GM21737 (cell line): ENCODE measurements around the gene GPRASP2.

Experiments
- ATAC-seq: cut with Tn5 transposase; IDR thresholded peaks from one replicate; pipeline ENCODE4 v1.9.1; 2021; ENCODE audit warnings: mild to moderate bottlenecking, moderate library complexity; ENCODE audit not compliant: unreplicated experiment

GPRASP2 gene

GRCh38 chrX:102744307-102744706 lies 32.1 kb downstream of the GPRASP2 start:
- no peak for ATAC-seq

DNA sequence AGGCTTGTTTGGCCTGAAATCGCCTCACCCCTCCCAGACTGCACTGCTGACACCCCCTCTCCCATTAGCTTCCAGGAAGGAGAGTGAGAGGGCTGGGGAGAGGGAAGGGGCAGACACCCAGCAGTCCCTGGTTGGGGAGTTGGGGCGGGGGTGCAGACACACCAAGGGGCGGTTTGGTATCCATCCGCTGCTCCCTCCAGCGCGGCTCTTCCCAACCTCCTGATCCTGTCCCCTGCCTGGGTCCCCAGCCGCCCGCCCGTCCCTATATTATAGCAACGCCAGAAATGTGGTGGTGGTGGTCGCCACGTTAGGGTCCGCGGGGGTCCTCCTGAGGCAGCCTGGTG lies 33.2 kb downstream of the GPRASP2 start:
- no peak for ATAC-seq

- no peak for ATAC-seq
Measured at GRCh38 chrX:102745857-102746584, 33.8 kb downstream of the GPRASP2 start.

DNA sequence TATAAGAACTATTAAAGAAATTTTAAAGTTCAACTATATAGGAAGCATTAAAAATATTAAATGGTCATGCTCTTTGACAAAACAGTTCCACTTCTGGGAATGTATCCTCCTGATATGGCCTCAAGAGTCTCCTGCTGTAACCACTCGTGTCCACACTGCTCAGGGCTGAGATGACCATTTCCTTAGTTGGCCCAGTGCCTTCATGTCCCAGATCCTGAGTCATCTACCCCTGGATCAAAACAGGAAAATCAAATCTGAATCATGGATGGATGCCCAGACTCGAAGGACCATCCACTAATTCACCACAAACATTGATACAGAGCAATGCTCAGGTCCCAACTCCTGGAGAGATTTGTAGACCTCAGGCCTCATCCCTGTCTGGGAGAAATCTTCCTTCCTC lies 53.0 kb downstream of the GPRASP2 start:
- ATAC-seq: no peak

GRCh38 chrX:102765809-102766208 lies 53.6 kb downstream of the GPRASP2 start:
- no peak for ATAC-seq

DNA sequence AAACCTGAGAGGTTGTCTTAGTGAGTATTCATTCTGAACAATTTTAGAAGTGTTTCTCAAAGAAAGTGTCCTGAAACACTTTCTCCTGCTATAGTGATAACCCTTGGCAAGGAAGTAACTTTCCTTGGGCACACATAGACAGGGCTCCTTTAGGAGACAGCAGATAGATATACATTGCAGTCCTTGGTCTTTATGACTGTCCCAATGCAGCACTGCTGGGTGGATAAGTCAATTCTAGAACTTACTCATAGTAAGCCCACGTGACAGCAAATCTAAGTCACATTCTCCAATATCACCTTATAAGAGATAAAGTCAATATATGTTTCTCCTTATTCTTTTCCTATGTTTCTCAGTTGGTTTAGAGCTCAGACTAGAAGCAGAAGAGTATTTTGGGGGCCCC lies 55.0 kb downstream of the GPRASP2 start:
- no peak for ATAC-seq
